Activated CD8-positive, alpha-beta memory T cell treated with anti-CD3 and anti-CD28 coated beads, Interleukin-2, amount 50 U/mL, for 1 hour (primary cell): ENCODE data around the gene FHIP1B.
A peak's percentile ranks its signal among the peaks of the same experiment; 100 is the strongest.
"Not testable (repeated sequence)": the region's sequence is repeated elsewhere in the genome, so short reads cannot be mapped to it uniquely, and the experiment has no call there.

Experiments
- DNase-seq: peaks from one replicate; pipeline ENCODE4 v3.0.0-alpha.2; 2020; ENCODE audit errors: extremely low read depth

FHIP1B gene

DNA sequence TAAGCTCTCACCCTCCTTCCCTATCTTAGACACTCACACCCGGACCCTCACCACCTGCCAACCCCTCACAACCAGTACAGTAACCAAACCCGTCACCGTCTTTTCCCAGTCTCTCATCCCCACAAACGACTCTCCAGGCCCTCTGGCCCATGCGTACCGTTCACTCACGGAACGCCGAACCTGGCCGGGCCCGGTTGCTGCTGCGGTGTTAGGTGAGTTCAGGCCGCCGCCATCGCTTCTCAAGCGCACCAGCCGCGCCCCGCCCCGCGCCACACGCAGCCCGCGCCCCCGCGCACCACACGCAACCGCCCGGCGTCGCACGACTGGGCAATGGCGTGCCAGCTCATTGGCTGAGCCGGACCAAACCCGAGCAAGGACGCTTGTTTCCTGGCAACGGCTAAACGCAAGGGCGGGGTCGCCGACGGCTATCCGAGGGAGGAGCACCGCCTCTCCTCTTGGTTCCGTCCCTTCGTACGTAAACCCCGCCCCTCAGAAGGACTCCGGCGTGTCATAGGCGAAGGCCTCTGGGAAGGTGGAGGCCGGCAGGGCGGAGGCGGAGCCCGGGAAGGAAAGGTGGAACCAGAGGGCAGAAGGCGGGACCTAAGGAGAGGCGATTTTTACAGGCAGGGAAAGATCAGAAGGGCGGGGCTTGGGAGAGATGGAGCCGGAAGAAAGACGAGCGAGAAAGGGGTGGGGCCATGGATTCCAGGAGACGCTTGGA lies at the start of gene FHIP1B:
FHIP1B (minus strand) TSS at position 250 of the 721 bp plus-strand sequence. CDS start 10,120 bp downstream, outside the sequence.
- peak; percentile 98 for DNase-seq

- no peak for DNase-seq
Observed at GRCh38 chr11:6283453-6284023, 49.1 kb upstream of the FHIP1B start.

GRCh38 chr11:6280809-6281208 lies 46.4 kb upstream of the FHIP1B start:
- DNase-seq: not testable (repeated sequence)

DNA sequence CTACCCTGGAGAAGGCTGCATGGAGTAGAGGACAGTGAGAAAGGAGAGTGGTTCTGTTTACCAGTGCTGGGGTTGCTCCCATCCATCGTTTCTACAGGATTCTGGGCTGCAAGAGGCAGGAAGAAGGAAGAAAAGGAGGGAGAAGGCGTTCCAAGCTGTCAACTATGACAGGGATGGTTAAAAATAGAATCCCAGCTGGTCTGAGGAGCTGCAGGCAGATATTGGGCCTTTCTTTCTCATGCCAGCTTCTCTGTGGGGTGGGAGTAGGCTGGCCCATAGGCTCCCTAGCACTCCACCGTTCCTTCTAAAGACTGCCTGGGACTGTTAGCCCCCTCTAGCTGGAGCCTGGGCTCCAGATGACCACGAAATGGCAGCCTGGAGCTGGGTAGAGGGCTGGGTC lies 38.8 kb upstream of the FHIP1B start:
- DNase-seq: no peak

DNA sequence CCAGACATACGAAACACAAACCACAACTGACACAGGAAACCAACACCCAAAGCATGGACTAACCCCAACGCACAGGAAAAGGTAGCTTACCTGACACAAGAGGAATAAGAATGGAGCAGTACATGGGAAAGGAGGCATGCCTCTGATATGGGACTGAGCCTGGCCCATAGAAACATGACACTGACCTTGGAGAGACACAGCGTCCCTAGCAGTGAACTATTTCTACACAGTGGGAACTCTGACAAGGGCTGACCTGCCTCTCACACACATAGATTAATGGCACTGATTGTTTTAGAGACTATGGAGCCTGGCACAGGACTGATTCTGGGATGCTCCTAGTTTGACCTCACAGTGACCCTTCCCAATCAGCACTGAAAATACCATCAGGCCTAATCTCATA lies 37.2 kb upstream of the FHIP1B start:
- no peak for DNase-seq

- DNase-seq: no peak
Observed at GRCh38 chr11:6270584-6271246, 36.3 kb upstream of the FHIP1B start.

DNA sequence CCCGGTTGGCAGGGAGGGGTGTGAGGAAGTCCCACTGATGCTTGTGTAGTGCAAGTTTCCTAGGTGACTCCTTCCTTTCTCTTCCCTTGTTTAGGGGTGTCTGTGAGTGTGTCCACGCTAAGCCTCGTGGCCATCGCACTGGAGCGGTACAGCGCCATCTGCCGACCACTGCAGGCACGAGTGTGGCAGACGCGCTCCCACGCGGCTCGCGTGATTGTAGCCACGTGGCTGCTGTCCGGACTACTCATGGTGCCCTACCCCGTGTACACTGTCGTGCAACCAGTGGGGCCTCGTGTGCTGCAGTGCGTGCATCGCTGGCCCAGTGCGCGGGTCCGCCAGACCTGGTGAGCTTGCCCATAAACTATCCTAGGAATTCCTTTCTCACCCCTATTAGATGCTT lies 35.6 kb upstream of the FHIP1B start:
- no peak for DNase-seq

DNA sequence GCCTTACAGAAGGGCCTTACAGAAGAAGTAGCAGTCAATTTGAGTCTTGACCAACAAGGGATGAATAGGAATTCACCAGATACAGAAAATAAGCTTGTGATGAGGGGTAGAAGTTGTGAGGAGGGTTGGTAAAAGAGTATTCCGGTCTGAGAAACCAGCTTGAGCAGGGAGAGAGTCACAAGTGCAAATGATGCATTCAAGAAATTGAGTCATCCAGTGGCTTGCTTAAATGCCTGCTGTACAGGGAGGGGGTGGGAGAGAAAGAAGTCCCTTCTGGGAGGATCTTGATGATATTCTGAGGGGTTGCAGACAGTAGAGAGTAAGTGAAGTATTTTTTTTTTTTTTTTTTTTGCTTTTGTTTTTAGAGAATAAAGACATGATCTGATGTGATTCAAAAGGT lies 34.4 kb upstream of the FHIP1B start:
- no peak for DNase-seq

DNA sequence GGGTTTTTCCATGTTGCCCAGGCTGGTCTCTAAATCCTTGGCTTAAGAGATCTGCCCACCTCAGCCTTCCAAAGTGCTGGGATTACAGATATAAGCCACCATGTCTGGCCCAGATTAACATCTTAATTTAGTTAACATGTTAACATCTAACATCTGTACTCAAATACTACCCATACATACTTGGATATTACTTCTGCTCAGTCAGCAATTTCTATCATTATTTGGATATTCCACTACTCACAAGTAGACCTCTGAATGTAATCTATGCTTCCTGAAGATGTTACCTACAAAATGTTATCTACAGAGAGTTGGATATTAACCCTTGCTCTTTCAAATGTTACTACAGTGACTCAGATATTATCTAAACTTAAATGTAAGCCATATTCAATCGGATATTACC lies 29.2 kb upstream of the FHIP1B start:
- DNase-seq: no peak

- DNase-seq: no peak
Observed at GRCh38 chr11:6260207-6260726, 25.8 kb upstream of the FHIP1B start.

DNA sequence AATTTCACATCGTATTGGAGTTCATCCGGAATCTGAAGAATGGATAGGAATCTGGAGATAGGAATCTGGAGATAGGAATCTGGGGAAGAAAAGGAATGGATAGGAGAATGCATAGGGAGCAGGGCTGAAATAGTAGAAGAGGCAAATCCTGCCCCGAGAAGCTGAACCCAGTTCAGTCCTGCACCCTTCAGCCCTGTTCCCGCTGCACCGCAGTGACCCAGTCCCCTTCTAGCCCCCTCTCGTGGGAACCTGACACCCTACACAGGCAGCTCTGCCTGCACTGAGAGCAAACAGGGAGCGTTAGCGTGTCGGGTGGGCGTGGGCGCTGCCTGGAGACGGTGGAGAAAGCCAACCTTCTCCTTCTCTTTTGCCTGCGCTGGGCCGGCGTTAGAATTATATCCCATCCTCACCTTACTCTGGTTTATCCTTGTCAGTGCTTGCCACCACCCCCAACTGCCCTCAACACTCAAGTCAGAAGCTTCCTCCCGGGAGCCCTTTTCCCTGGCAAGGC lies 24.2 kb upstream of the FHIP1B start:
- DNase-seq: no peak

DNA sequence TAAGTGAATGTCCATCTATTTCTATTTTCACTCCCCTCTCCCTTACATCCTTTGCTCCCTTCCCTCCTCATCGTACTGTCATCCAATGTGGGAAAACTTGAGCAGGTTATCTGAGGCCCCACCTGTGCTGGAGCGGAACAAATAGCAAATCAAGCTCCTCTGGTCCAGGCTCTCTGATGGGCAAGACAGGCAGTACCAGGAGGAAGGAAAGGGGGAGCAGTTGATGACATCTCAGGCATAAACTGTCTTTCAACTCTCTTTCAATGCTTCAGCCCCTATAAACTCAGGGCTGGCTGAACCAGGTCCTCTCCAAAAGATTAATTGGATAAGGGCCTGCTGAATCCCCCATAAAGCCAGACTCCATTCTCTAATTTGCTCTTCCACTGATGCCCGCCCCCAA lies 23.7 kb upstream of the FHIP1B start:
- no peak for DNase-seq

- DNase-seq: no peak
Observed at GRCh38 chr11:6253197-6253596, 18.8 kb upstream of the FHIP1B start.

DNA sequence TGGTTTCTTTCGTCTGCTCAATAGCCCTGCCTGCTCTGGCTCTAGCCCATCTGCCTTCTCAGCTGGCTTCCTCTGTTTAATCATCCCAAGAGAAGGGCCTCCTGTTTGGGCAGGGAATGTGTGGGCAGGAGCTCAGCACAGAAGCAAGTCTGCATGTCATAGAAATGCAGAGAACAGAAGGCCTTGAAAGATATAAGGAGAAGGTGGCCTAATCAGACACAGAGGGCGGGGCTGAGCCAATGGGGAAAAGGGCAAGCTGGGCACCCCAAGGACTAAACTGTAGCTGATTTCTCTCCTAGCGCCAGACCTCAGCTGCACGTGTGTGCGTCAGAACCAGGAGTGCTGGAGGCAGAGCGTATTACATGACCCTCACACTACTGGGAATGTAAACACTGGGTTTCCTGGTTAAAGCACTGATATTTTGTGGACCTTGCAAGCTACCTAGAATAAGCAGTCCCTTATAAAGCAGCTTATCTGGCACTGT lies 17.6 kb upstream of the FHIP1B start:
- DNase-seq: no peak

GRCh38 chr11:6251120-6251733 lies 16.8 kb upstream of the FHIP1B start:
- DNase-seq: no peak

DNA sequence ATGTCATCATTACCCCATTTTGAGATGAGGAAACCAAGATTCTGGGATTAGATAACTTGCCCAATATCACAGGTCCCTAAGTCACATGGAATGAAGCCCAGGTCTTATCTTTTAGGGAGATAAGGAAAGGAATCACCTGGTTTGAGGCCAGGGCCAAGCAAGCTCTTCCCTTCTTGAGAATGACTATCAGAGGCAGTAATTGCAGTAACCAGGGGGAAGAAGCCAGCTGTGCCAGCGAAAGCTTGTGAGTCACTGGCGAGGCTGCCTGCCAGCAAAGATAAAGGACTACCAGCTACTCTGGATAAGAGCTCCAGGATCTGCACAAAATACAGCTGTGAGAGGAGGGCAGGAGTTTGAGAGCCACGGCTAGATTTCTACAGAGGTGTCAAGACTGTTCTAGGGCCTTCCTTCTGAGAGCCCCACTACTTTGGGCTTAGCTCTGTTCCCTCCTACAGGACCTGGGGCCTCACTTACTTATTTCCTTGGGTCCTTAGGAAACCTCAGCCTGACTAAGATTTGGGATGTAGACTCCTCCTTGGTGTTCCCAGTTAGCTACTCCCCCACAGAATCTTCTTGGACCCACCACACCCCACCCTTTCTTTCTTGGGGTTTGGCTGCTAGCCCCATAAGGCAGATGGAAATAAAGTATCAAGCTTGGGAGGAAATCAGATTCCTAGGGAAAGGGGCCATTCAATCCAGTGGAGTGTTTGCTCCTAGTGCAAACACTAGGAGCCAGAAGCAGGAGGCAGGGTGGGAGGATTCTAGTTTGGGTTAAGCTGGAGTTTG lies 15.5 kb upstream of the FHIP1B start:
- DNase-seq: no peak

GRCh38 chr11:6248897-6249296 lies 14.5 kb upstream of the FHIP1B start:
- DNase-seq: not testable (repeated sequence)

DNA sequence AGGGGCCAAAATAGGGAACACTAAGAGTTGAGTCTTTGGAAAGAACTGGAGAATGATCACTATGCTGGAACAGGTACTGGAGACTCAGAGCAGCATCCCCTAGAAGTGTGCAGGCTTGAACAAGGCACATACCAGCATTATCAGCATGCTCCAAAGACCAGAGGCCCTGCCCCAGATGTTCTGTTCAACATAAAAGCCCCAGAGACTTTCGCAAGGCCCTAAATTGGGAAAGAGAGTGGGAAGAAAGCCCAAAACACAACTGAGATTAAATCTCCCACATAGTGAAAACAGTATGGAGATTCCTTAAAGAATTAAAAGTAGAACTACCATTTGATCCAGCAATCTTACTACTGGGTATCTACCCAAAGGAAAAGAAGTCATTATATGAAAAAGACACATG lies 13.8 kb upstream of the FHIP1B start:
- no peak for DNase-seq

DNA sequence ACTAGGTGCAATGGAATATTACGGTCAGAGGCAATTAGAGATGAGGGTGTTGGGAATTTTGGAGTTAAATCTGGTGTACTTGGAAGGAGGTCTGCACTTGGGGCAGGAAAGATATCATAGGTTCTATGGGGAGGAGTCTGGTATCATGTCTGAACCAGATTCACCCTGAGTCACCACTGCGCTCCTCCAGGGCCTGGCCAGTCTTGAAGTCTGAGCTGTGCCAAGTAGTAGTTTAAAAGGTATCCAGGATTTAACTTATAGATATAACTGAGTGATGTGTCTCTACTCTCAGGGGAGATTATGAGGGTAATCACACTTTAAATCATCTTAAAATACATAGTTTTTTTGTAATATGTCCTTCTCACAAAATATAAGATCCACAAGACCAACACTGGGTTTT lies 11.1 kb upstream of the FHIP1B start:
- DNase-seq: no peak

- no peak for DNase-seq
Observed at GRCh38 chr11:6241316-6241715, 6.9 kb upstream of the FHIP1B start.

DNA sequence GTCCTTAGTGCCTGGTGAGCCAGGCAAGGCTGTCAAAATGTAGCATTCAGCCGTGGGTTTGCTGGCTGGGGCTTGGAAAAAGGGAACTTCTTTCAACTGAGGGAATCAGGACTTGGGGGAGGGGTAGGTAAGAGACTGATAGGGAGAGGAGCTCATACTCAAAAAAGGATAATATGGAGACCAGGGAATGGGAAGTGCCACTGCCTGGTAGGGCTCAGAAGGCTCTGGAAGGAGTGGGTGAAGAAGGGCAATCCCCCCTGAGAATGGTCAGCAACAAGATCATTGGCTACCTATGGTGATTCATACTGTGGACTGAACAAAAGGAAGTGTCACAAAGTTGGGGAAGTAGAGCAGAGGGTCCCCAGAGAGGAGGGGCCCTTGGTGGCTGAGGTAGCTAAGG lies 6.3 kb upstream of the FHIP1B start:
- DNase-seq: no peak
